Left colon (tissue), 2 donors: Measurements from ENCODE around the gene C10orf62. TPM values are rescaled to one million over a fixed set of nuclear protein-coding genes. Genes with fewer than 3 reads are reported as not detected.
"Not testable (repeated sequence)": the region's sequence is repeated elsewhere in the genome, so short reads cannot be mapped to it uniquely, and the experiment has no call there.

ENCODE experiments used
- ATAC-seq: fragments of 200-7000 bp; cut with Tn5 transposase; one replicate; pipeline ENCODE4 v1.9.1; 2020; ENCODE audit warnings: mild to moderate bottlenecking, moderate library complexity
- DNase-seq, 2 donors: peaks; one replicate each; pipeline ENCODE4 v3.0.0-alpha.2; 2020
- intact Hi-C, 2 donors: fragments of 100-400 bp; cut with DNase I in 1 of 2; cut with micrococcal nuclease in 1 of 2; formaldehyde crosslinking; loops; one replicate each; pipeline versions ENCODE4 v1.11.2 to v1.14.0; 2022; cut with DNase I, micrococcal nuclease
- total RNA-seq, 2 donors: library from RNA; stranded (reverse); fragmentation: NEBNext Ultra II Directional; extraction: Animal tissue kit (Norgen Biotek cat#: 25700); gene quantifications; one replicate each; pipeline ENCODE4 v1.2.1, GENCODE V29; 2021
- donor health status: DM: no; HTN: no; CAD: no.
- donor health status: DM: yes; HTN: yes; CAD: no.

C10orf62 gene
- total RNA-seq, 2 donors from 2014 or later = not detected

DNA sequence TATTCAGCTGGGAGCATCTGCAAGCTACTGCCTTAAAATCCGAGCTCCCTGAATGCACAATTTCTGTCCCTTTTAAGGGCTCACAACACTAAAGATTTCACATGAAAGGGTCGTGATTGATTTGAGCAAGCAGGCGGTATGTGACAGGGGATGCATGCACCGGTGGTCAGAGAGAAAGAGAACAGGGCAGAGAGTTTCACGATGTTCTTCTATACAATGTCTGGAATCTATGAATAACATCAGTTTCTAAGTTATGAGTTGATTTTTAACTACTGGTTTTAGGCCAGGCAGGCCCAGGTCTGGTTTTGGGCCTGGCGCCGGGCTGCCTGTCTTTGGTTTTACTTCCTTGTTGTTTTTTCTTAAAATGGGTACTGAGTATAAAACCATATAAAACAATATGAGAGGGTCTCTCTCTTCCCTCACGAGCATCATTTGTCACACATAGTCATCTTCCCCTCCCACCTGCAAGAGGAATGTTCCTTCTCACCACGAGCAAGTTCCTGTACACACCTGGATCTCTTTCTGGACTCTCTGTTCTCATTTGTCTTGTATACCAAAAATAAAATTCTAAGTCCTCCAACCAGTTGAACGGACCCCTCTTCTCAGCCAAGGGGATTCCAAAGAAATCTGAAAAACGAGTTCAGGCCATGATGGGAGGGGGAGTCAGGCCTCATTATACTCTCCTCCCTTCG is 28.0 kb upstream of the C10orf62 start:
- intact Hi-C loops, DNase-seq, ATAC-seq: not testable (repeated sequence)

- DNase-seq, intact Hi-C loops, ATAC-seq: not testable (repeated sequence)
These were observed 27.2 kb upstream of the C10orf62 start for GRCh38 chr10:97562329-97562728.

GRCh38 chr10:97563337-97563736 is 26.2 kb upstream of the C10orf62 start:
- DNase-seq (no peak), ATAC-seq (no peak)
- intact Hi-C loops = no loop called here

DNA sequence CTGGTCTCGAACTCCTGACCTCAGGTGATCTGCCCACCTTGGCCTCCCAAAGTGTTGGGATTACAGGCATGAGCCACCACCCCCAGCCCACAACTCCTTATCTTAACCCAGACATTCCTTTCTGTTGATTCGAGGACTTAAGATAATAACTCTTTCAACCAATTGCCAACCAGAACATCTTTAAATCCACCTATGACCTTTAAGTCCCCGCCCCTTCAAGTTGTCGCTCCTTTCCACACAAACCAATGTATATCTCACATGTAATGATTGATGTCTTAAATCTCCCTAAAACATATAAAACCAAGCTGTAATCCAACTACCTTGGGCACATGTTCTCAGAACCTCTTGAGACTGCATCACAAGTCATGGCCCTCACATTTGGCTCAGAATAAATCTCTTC is 24.7 kb upstream of the C10orf62 start:
- DNase-seq = no peak
- ATAC-seq = no peak
- intact Hi-C loops = no loop called here

GRCh38 chr10:97566336-97566996 is 23.1 kb upstream of the C10orf62 start:
- intact Hi-C loops = no loop called here
- no peak for ATAC-seq
- DNase-seq = no peak

- intact Hi-C loops = no loop called here
- ATAC-seq (no peak), DNase-seq (no peak)
These were observed 21.6 kb upstream of the C10orf62 start for GRCh38 chr10:97567891-97568290.

- intact Hi-C loops = no loop called here
- no peak for ATAC-seq
- DNase-seq = no peak
These were observed 19.3 kb upstream of the C10orf62 start for GRCh38 chr10:97570146-97570788.

DNA sequence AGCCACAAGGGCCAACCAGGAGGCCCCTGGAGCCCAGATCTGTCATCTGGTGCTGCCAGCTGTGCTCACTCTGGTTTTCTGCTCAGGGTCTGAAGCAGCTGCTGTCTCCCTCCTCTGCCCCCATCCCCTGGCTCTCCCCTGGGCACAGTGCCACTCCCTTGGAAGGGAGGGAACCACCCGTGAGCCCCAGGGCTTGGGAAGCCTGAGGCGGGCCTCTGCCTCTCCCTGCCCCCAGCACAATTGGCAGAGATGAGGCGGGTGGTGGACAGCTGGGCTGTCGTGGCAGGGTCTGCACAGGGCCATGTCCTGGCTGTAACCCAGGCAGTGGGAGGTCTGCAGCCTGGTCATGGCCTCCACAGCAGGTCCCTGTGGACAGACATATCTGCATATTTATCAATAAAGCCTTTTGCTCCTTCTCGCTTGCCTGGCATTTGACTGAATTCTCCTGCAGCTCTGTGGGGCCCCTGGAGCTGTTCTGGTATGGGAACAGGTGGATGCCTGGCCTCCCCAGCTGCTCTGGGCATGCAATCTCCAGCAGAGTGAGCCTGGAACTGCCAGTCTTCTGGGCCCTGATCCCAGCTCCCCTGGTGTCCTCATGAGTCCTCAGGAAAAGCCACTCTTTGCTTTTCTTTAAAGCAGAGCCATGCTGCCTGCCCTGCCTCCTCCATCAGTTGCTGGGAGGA is 18.6 kb upstream of the C10orf62 start:
- DNase-seq (no peak), ATAC-seq (no peak)
- intact Hi-C loops = no loop called here

GRCh38 chr10:97571622-97572021 is 17.9 kb upstream of the C10orf62 start:
- intact Hi-C loops = no loop called here
- DNase-seq (no peak), ATAC-seq (no peak)

GRCh38 chr10:97572214-97572989 is 17.1 kb upstream of the C10orf62 start, which contains the start of gene ANKRD2:
Gene ANKRD2, plus strand, starts transcription at chr10:97572779. Its CDS starts 10 bp downstream, at chr10:97572789.
- DNase-seq = peak; percentile 66 to 79
- intact Hi-C loops = no loop called here
- peak; percentile 86 for ATAC-seq

DNA sequence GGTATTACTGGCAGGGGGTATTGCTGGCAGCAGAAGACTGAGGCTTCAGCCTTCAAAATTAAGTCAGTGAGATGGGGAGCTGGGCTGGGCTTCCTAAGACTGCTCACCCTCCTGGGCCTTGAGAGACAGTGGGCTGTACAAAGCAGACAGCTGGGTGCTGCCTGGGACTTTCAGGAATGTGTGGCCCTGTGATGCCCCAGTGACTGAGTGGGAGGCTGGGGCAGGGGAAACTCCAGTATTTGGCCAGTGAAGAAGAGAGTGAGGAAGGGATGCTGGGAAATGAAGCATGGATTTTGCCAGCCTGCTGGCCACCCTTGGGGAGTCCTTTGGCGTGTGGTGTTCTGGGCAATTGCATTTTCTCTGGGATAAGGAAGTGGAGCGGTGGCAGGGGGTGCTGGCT is 16.5 kb upstream of the C10orf62 start:
- DNase-seq (no peak), ATAC-seq (no peak)
- intact Hi-C loops = no loop called here

DNA sequence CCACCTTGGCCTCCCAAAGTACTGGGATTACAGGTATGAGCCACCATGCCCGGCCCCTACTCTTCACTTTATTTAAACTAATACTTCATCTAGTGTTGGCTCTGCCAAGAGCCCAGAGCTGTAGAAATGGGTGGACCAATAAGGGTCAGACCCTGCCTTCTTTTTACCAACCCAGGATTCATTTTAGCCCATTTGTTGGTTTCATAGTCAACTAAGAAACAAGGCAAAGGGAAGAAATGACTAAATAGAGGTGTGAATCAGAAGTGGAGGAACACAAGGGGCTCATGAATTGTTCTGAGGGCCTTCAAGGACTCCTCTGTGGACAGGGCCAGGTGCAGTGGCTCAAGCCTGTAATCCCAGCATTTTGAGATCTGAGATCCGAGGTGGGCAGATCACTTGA is 15.8 kb upstream of the C10orf62 start:
- DNase-seq (no peak), ATAC-seq (no peak)
- intact Hi-C loops = no loop called here

DNA sequence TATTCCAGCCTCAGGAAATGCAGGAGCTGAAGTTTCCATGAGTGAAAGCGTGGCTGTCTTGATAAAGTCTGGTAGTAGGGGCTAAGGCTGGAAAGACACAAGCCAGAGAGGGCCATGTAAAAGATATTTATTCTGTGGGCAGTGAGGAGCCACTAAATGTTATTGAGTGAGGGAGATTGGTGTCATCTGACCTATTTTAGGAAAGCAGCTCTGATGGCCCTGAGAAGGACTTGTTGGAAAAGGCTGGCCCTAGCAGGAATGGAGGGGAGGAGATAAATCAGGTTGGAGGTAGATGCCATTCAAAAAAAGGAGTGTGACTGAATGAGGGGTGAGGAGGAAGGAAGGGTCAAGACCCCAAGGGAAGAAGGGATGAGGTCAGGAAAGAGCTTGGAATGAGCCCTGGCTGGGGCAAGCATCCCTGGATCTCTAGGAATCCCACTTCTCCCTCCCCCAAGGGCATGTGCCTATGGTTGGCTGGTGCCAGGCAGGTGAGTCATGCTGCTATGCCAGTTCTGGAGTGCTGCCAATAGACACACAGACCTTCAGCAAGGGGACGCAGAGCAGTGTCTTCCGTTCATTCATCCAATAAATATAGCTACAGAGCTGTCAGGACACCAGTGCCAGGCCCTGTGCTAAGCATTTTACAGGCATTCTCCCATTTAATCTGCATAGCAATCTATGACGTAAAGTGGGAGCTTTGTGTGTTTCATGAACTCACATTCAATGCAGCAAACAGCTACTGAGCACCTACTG is 15.0 kb upstream of the C10orf62 start:
- DNase-seq (peak; percentile 39 to 60), ATAC-seq (peak; percentile 88)
- intact Hi-C loops = no loop called here

DNA sequence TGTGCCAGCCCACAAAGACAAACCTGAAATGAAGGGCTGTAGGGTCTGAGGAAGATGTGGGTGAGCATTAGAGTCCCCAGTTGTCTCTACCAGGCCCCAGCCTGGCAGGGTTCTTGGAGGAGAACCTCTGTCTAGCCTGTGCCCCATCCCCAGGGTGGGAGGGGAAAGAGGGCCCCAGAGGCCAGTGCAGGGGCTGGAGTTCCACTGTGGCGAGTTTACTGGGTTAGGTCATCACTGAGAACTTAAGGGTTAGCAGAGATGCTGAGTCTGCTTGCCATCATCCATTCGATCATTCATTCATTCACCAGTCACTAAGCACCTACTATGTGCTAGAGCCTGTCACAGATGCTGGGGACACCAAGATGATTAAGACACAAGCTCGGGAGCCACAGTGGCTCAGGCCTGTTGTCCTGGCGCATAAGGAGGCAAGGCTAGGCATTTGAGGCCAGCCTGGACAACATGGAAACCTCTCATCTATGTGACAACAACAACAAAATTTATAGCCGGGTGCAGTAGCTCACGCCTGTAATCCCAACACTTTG is 14.3 kb upstream of the C10orf62 start:
- intact Hi-C loops = no loop called here
- no peak for ATAC-seq

GRCh38 chr10:97576487-97576886 is 13.0 kb upstream of the C10orf62 start:
- intact Hi-C loops, ATAC-seq, DNase-seq: not testable (repeated sequence)

More for the DNA sequence above, 14.3 kb upstream of the C10orf62 start:
- DNase-seq = no peak

- intact Hi-C loops = no loop called here
- DNase-seq (no peak), ATAC-seq (no peak)
These were observed 11.8 kb upstream of the C10orf62 start for GRCh38 chr10:97577701-97578100.

DNA sequence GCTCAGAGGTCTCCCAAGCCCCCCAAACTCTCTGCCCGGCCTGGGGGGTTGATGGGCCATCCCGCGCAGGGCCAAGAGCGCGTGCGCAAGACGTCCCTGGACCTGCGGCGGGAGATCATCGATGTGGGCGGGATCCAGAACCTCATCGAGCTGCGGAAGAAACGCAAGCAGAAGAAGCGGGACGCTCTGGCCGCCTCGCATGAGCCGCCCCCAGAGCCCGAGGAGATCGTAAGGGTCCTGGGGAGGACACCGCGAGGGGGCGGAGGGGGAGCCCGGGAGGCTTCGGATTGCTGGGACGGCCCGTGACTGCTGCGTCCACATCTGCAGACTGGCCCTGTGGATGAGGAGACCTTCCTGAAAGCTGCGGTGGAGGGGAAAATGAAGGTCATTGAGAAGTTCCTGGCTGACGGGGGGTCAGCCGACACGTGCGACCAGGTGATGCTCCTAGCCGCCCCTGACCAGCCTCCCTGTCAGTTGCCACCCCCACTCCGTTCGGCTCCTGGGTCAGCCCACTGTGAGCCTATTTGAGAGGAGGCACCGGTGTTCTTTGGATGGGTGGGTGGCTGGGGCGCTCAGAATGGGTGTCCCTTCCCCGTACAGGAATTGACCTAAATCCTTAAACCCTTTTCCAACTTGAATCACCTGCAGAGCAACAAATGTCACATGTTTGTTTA is 11.2 kb upstream of the C10orf62 start:
- intact Hi-C loops = no loop called here
- DNase-seq = no peak
- no peak for ATAC-seq
